Measurements from ENCODE around the gene ZNF287.

GRCh38 chr17:16527298-16527697, 41.7 kb downstream of the ZNF287 start:
- no peak for TF ChIP-seq CTCF (IDR thresholded peaks at IDR 0.05)
- TF ChIP-seq ZFX (IDR thresholded peaks at IDR 0.05; ENCODE audit: borderline replicate concordance) = no peak
